HepG2 (cell line): ENCODE measurements around the gene RBM28. TPM values are rescaled to one million over a fixed set of nuclear protein-coding genes. Genes with fewer than 3 reads are reported as not detected.

Experiments
- ATAC-seq: fragments of 200-7000 bp; cut with Tn5 transposase; 3 replicates; pipeline ENCODE4 v1.9.1; 2020; ENCODE audit warnings: mild to moderate bottlenecking, moderate library complexity
- BruUV-seq: library from RNA; stranded (reverse); fragments of 400-500 nt; replicated peaks from 2 replicates; lab custom pipeline; 2021; lab: Mats Ljungman, UMichigan
- CTCF ChIA-PET: fragments of 300-600 bp; formaldehyde crosslinking; extraction: SDS; loops from one replicate; lab custom pipeline; 2021; ENCODE audit warnings: low total read pairs, inconsistent platforms, low intra/inter-chr PET ratio; lab: Yijun Ruan, JAX
- POLR2A ChIA-PET: fragments of 350-600 bp; sonication (Branson Sonifier 250); formaldehyde crosslinking; loops from one replicate; lab custom pipeline; 2020; ENCODE audit warnings: antibody characterized with exemption, inconsistent platforms; lab: Yijun Ruan, JAX
- DNase-seq: peaks from one replicate; pipeline ENCODE4 v3.0.0-alpha.2; 2015; ENCODE audit warnings: low spot score
- FAIRE-seq: peaks from 3 replicates; lab custom pipeline; 2011; peaks lifted over from hg19 to GRCh38; lab: Jason Lieb, UNC
- H2AFZ ChIP-seq: one replicate; pipeline ENCODE4 v1.6.1; 2011; ENCODE audit warnings: low read length, inconsistent platforms
- H3K27ac ChIP-seq: fragments of 300-600 bp; 3 replicates; pipeline ENCODE4 v1.8.0; 2011; ENCODE audit warnings: mixed run types, mild to moderate bottlenecking, mixed read lengths, low read length, inconsistent platforms; ENCODE audit not compliant: insufficient read depth; ENCODE audit errors: extremely low read length
- H3K27me3 ChIP-seq, 2 experiments: fragments of 200-600 bp in 1 of 2; 2 replicates in 1 of 2; 3 replicates in 1 of 2; pipeline versions ENCODE4 v1.6.0 to v1.8.0; 2011; ENCODE audit warnings: low read length in 2 of 2, mild to moderate bottlenecking in 2 of 2, moderate library complexity in 2 of 2, inconsistent platforms in 1 of 2; ENCODE audit not compliant: insufficient read depth in 2 of 2, control insufficient read depth in 1 of 2
- H3K36me3 ChIP-seq, 2 experiments: fragments of 200-600 bp in 1 of 2; replicated peaks in 1 of 2; 2 replicates in 1 of 2; 3 replicates in 1 of 2; pipeline versions ENCODE4 v1.5.1 to v1.8.0; 2011; ENCODE audit warnings: low read length in 2 of 2, inconsistent platforms in 1 of 2; ENCODE audit not compliant: insufficient read depth in 2 of 2, control insufficient read depth in 1 of 2
- H3K4me1 ChIP-seq: 2 replicates; pipeline ENCODE4 v1.5.1; 2012; ENCODE audit warnings: low read length, inconsistent platforms; ENCODE audit not compliant: insufficient read depth
- H3K4me2 ChIP-seq: 2 replicates; pipeline ENCODE4 v1.6.0; 2011; ENCODE audit warnings: low read depth, low read length, inconsistent platforms
- H3K4me3 ChIP-seq, 3 experiments: fragments of 200-600 bp in 1 of 3; sonication (generic), shearing (Covaris generic) in 1 of 3; replicated peaks in 1 of 3; 2 replicates each; pipeline ENCODE4 v1.5.1; 2011 to 2016; ENCODE audit warnings: low read length in 3 of 3, inconsistent platforms in 2 of 3, low read depth in 2 of 3, mild to moderate bottlenecking in 2 of 3, control low read depth in 1 of 3, mixed read lengths in 1 of 3; ENCODE audit not compliant: insufficient read depth in 1 of 3
- H3K79me2 ChIP-seq: one replicate; pipeline ENCODE4 v1.6.1; 2011; ENCODE audit warnings: low read length, inconsistent platforms; ENCODE audit not compliant: insufficient read depth
- H3K9ac ChIP-seq: 2 replicates; pipeline ENCODE4 v1.6.0; 2011; ENCODE audit warnings: mild to moderate bottlenecking, low read depth, low read length, inconsistent platforms; ENCODE audit not compliant: insufficient read depth
- H3K9me3 ChIP-seq: 2 replicates; pipeline ENCODE4 v1.5.1; 2012; ENCODE audit warnings: mild to moderate bottlenecking, low read length
- H4K20me1 ChIP-seq: 2 replicates; pipeline ENCODE4 v1.6.0; 2011; ENCODE audit warnings: inconsistent platforms, mild to moderate bottlenecking, low read length, moderate library complexity; ENCODE audit not compliant: insufficient read depth
- ARNTL ChIP-seq: sonication (generic); formaldehyde crosslinking; IDR thresholded peaks from 2 replicates; pipeline ENCODE4 v1.4.0; 2020; ENCODE audit warnings: mild to moderate bottlenecking, missing genetic modification reagents
- HNRNPL ChIP-seq: fragments of 200-400 bp; formaldehyde crosslinking; IDR thresholded peaks from 2 replicates; pipeline ENCODE4 v1.6.1; 2017; ENCODE audit warnings: mild to moderate bottlenecking, low read depth, low read length
- HOXD1 ChIP-seq: sonication (generic); formaldehyde crosslinking; IDR thresholded peaks from 2 replicates; pipeline ENCODE4 v1.5.0; 2020; ENCODE audit warnings: missing genetic modification reagents
- KDM2A ChIP-seq: sonication (generic); formaldehyde crosslinking; IDR thresholded peaks from 2 replicates; pipeline ENCODE4 v1.4.0; 2020; ENCODE audit warnings: low read depth, missing genetic modification reagents, borderline replicate concordance
- NFE2L1 ChIP-seq: sonication (generic); formaldehyde crosslinking; IDR thresholded peaks from 2 replicates; pipeline ENCODE4 v1.4.0; 2020; ENCODE audit warnings: missing genetic modification reagents, mild to moderate bottlenecking, borderline replicate concordance
- ZBTB20 ChIP-seq: sonication (generic); formaldehyde crosslinking; IDR thresholded peaks from 2 replicates; pipeline ENCODE4 v1.8.1; 2023; ENCODE audit warnings: missing genetic modification reagents, low read depth, mild to moderate bottlenecking, borderline replicate concordance
- ZNF431 ChIP-seq: sonication (generic); formaldehyde crosslinking; IDR thresholded peaks from 2 replicates; pipeline ENCODE4 v1.9.0; 2022; ENCODE audit warnings: missing genetic modification reagents, low read depth, mild to moderate bottlenecking, borderline replicate concordance
- WGBS: methylation state at CpG from one replicate; pipeline ENCODE4 v1.1.6; 2017; ENCODE audit warnings: low lambda C conversion rate; 5-methylcytosine and 5-hydroxymethylcytosine counted together
- in situ Hi-C: cut with HindIII; loops from 2 replicates; pipeline ENCODE4 v1.10.0; 2017; ENCODE audit warnings: low pct_unique_long_range_greater_than_20kb; ENCODE audit not compliant: extremely low pct_ligation_motif_present
- intact Hi-C: fragments of 100-400 bp; cut with micrococcal nuclease; formaldehyde crosslinking; loops from one replicate; pipeline ENCODE4 v1.10.0; 2022; ENCODE audit not compliant: unreplicated experiment
- polyA plus RNA-seq, 8 experiments: library from polyadenylated mRNA; depleted of rRNA in 3 of 8; stranded (reverse) in 7 of 8; unstranded in 1 of 8; fragments of >200 nt; fragmentation: Illumina TruSeq in 4 of 8; extraction: Trizol in 4 of 8; gene quantifications; 2 replicates each; pipeline versions ENCODE4 v1.2.1 to v1.2.3, GENCODE V29; 2011 to 2016; ENCODE audit warnings: low read depth in 4 of 8, missing spikeins in 1 of 8, mixed read lengths in 1 of 8; ENCODE audit not compliant: insufficient read depth in 1 of 8
- total RNA-seq, 5 experiments: library from RNA; depleted of rRNA; stranded (reverse); fragments of >200 nt; fragmentation: Illumina TruSeq; extraction: Trizol; gene quantifications; 2 replicates each; pipeline ENCODE4 v1.2.3, GENCODE V29; 2016; ENCODE audit warnings: low read depth in 1 of 5
- TF ChIP-seq, protein P1 (sequence below): sonication (generic); formaldehyde crosslinking; IDR thresholded peaks from 2 replicates; pipeline ENCODE4 v1.5.0; 2020; ENCODE audit warnings: mild to moderate bottlenecking, missing genetic modification reagents
- TF ChIP-seq, protein P2 (sequence below): sonication (generic); formaldehyde crosslinking; IDR thresholded peaks from 2 replicates; pipeline ENCODE4 v1.5.0; 2020; ENCODE audit warnings: missing genetic modification reagents, mild to moderate bottlenecking, borderline replicate concordance
- TF ChIP-seq, protein P3 (sequence below): sonication (generic); formaldehyde crosslinking; IDR thresholded peaks from 2 replicates; pipeline ENCODE4 v1.4.0; 2020; ENCODE audit warnings: mild to moderate bottlenecking, missing genetic modification reagents
- TF ChIP-seq, protein P4 (sequence below): IDR thresholded peaks from 2 replicates; pipeline ENCODE4 v1.6.1; 2012; ENCODE audit warnings: inconsistent platforms

The RBM28 gene
- total and polyA plus RNA-seq, 2 of the 13 experiments (the other 11 are each of a cell fraction or from before 2014, with no cell fraction given), result 20.5 to 49.0 TPM

DNA sequence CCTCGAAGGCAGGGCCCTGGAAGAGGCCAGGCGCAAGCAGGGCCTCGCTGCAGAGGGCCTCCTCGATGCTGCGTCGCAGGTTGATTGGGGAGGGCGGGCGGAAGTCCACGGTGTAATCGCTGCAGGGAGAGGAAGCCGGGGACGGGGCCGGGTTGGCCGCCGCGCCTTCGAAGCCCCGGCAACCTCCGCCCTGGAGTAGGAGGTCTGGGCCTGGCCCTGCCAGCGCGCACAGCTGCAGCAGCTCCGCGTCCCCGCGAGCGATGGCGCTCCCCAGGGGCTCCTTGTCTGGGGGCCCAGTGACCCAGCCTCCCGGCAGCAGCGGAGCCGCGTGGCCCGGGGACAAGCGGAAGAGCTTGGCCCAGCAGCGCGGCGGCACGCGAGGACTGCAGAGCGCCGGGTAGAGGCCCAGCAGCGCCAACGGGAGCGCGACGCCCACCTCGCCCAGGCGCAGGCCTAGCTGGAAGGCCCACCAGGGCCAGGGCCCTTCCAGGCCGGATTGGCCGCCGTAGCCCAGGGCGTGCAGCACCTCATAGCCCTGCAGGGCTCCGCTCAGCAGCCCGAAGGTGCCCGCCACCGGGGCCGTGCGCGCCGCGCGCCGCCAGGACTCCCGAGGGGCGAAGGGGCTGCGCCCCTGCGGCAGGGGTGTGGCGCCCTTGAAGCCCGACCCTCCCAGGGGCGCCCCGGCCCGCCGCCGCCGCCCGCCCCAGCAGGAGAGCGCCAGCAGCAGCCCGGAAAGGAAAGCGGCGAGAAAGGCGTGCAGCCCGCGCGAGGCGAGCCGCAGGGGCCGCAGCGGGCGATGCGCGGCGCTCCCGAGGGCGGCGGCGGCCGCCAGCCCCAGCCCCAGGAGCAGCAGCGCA, 7.8 kb upstream of the RBM28 start:
- CTCF ChIA-PET, result interaction anchor here (2.0 kb wide), 1 partner anchor 36 kb away, joined by 8 read pairs; no protein-coding TSS in a partner anchor
- no peak overlapping the region for H3K4me2 ChIP-seq
- TF ChIP-seq ZBTB20 (CRISPR knock-in tag), result no peak
- TF ChIP-seq, protein P1, sequence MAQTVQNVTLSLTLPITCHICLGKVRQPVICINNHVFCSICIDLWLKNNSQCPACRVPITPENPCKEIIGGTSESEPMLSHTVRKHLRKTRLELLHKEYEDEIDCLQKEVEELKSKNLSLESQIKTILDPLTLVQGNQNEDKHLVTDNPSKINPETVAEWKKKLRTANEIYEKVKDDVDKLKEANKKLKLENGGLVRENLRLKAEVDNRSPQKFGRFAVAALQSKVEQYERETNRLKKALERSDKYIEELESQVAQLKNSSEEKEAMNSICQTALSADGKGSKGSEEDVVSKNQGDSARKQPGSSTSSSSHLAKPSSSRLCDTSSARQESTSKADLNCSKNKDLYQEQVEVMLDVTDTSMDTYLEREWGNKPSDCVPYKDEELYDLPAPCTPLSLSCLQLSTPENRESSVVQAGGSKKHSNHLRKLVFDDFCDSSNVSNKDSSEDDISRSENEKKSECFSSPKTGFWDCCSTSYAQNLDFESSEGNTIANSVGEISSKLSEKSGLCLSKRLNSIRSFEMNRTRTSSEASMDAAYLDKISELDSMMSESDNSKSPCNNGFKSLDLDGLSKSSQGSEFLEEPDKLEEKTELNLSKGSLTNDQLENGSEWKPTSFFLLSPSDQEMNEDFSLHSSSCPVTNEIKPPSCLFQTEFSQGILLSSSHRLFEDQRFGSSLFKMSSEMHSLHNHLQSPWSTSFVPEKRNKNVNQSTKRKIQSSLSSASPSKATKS, result no peak
- no peak for TF ChIP-seq ZNF431
- TF ChIP-seq, protein P2, sequence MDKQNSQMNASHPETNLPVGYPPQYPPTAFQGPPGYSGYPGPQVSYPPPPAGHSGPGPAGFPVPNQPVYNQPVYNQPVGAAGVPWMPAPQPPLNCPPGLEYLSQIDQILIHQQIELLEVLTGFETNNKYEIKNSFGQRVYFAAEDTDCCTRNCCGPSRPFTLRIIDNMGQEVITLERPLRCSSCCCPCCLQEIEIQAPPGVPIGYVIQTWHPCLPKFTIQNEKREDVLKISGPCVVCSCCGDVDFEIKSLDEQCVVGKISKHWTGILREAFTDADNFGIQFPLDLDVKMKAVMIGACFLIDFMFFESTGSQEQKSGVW (CRISPR knock-in tag), result no peak
- no peak for TF ChIP-seq KDM2A
- TF ChIP-seq HOXD1 (CRISPR knock-in tag), result no peak
- TF ChIP-seq, protein P3, sequence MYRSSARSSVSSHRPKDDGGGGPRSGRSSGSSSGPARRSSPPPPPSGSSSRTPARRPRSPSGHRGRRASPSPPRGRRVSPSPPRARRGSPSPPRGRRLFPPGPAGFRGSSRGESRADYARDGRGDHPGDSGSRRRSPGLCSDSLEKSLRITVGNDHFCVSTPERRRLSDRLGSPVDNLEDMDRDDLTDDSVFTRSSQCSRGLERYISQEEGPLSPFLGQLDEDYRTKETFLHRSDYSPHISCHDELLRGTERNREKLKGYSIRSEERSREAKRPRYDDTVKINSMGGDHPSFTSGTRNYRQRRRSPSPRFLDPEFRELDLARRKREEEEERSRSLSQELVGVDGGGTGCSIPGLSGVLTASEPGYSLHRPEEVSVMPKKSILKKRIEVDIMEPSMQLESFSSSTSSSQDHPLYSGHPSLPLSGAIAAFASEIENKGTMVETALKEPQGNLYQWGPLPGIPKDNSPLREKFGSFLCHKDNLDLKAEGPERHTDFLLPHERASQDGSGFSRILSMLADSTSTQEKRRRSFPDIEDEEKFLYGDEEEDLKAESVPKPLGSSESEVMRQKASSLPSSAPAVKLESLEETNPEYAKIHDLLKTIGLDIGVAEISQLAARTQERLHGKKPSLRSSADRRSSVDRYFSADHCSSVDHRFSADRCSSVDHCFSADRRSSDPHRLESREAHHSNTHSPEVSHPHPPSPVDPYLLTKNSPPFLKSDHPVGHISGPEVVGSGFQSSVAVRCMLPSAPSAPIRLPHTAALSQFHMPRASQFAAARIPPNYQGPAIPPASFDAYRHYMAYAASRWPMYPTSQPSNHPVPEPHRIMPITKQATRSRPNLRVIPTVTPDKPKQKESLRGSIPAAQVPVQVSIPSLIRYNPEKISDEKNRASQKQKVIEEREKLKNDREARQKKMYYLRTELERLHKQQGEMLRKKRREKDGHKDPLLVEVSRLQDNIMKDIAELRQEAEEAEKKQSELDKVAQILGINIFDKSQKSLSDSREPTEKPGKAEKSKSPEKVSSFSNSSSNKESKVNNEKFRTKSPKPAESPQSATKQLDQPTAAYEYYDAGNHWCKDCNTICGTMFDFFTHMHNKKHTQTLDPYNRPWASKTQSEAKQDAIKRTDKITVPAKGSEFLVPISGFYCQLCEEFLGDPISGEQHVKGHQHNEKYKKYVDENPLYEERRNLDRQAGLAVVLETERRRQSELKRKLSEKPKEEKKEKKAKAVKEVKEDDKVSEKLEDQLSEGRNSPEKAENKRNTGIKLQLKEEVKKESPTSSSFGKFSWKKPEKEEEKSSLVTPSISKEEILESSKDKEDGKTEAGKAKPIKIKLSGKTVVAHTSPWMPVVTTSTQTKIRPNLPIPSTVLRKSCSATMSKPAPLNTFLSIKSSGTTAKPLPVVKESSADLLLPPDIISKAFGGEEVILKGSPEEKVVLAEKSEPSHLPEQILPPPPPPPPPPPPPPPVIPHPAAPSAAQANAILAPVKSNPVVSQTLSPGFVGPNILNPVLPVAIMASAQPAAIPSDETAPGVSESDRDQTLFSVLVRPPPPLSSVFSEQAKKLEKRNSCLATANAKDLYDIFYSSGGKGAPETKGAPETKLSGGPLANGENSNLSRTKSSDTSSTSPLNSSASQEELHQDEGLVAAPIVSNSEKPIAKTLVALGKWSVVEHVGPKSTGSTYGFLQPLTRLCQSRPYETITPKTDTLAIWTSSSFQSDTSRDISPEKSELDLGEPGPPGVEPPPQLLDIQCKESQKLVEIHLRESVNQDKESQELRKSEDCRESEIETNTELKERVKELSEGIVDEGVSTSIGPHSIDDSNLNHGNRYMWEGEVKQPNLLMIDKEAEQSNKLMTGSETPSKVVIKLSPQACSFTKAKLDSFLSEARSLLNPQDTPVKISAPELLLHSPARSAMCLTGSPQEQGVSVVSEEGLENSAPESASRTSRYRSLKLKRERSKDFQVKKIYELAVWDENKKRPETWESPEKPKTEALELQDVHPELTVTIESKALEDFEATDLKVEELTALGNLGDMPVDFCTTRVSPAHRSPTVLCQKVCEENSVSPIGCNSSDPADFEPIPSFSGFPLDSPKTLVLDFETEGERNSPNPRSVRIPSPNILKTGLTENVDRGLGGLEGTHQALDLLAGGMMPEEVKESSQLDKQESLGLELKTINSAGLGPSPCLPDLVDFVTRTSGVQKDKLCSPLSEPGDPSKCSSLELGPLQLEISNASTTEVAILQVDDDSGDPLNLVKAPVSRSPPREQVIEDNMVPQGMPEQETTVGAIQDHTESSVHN (CRISPR knock-in tag), result no peak
- TF ChIP-seq HNRNPL, result no peak
- no peak for TF ChIP-seq ARNTL
- no peak for TF ChIP-seq NFE2L1 (CRISPR knock-in tag)
- TF ChIP-seq, protein P4, sequence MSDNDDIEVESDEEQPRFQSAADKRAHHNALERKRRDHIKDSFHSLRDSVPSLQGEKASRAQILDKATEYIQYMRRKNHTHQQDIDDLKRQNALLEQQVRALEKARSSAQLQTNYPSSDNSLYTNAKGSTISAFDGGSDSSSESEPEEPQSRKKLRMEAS, result no peak
- TF ChIP-seq, all 625 proteins: peak for 0
- H3K9ac ChIP-seq, result no peak overlapping the region
- DNase-seq, result no peak
- no peak for ATAC-seq
- no peak for FAIRE-seq
- H3K36me3 ChIP-seq, result no peaks in the 10 kb centered on the region
- H3K27me3 ChIP-seq, result peaks cover 5 to 26% of the 10 kb centered on the region in 2 experiments; a peak in 4 of 5 replicates
- in situ Hi-C loops, result no loop called here
- BruUV-seq, result no TSS peak
- H2AFZ ChIP-seq, result no peak overlapping the region
- H3K4me3 ChIP-seq, result no peak overlapping the region
- H3K9me3 ChIP-seq, result no peaks in the 10 kb centered on the region
- H3K79me2 ChIP-seq, result no peaks in the 10 kb centered on the region
- no peak overlapping the region for H3K27ac ChIP-seq
- no peaks in the 10 kb centered on the region for H4K20me1 ChIP-seq
- no peaks in the 10 kb centered on the region for H3K4me1 ChIP-seq
- intact Hi-C loops, result no loop called here
- WGBS, result 81% methylated on average over 25 of the region's 97 CpGs
- POLR2A ChIA-PET, result no interaction called here
